COLO668 (cell line): Measurements from ENCODE around the gene HS6ST3.
"Not testable (repeated sequence)": the region's sequence is repeated elsewhere in the genome, so short reads cannot be mapped to it uniquely, and the experiment has no call there.

Source experiments
- DNase-seq: peaks from one replicate; lab custom pipeline; 2025; ENCODE audit not compliant: unreplicated experiment; lab: John Stamatoyannopoulos, UW

HS6ST3 gene

DNA sequence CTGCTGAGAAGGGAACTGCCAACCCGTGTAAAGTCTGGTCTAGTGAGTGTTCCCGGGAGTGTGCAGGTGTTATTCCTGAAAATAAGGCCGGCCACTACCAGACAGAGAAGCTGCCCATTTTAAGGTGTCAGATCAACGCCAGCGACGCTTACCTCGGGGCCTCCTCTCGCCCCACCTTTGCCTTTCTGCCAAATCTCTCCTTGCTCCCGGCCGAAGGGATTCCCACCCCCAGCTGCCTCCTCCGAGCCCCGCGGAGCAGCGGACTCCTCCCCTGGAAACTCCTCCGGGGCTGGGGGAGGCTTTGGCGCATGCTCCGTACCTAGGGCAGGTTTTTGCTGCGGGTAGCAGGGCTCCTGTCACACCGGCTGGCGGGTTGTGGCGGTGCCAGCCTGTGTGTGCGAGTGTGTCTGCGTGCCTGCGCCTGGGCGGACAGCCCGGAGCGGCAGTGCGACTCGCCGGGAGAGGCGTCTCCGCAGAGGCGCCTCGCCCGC is at the start of gene HS6ST3:
TSS of gene HS6ST3 (plus strand) at position 359 of the 491 bp plus-strand sequence.
- DNase-seq = peak; percentile 91

DNA sequence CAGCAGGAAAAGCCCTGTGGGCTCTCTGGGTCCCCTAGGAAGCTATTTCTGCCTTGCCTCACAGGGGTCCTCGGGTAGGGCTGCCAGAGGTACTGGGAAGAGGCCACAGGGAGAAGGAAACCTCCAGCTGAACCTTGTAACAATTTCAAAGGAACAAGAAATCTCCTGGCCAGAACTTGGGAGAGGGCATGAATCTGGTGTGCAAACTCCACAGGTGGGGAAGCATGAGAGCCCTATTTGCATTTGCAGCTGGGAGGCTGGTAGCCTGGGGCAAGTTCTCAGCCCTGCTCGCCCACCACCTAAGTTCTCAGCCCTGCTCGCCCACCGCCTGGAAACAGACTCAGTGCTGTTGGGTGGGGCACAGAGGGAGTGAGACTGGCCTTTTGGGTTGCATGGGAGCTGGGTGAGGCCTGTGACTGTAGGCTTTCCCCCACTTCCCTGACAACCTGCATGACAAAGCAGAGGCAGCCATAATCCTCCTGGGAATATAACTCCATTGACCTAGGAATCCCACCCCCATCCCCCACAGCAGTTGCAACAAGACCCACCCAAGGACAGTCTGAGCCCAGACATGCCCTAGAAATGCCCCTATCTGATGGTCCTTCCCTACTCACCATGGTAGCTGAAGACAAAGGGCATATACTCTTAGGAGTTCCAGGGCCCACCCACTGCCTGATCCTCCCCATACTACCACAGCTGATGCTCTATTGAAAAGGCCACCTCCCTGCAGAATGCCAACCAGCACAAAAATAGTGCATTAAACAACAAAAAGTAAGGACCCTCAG is 48.4 kb upstream of the HS6ST3 start:
- no peak for DNase-seq

DNA sequence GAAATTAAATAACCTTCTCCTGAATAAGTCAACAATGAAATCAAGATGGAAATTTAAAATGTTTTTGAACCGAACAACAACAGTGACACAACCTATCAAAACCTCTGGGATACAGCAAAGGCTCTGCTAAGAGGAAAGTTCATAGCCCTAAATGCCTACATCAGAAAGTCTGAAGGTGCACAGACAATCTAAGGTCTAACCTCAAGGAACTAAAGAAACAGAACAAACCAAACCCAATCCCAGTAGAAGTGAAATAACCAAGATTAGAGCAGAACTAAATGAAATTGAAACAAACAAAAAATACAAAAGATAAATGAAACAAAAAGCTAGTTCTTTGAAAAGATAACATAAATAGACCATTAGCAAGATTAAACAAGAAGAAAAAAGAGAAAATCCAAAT is 45.7 kb upstream of the HS6ST3 start:
- DNase-seq = no peak

DNA sequence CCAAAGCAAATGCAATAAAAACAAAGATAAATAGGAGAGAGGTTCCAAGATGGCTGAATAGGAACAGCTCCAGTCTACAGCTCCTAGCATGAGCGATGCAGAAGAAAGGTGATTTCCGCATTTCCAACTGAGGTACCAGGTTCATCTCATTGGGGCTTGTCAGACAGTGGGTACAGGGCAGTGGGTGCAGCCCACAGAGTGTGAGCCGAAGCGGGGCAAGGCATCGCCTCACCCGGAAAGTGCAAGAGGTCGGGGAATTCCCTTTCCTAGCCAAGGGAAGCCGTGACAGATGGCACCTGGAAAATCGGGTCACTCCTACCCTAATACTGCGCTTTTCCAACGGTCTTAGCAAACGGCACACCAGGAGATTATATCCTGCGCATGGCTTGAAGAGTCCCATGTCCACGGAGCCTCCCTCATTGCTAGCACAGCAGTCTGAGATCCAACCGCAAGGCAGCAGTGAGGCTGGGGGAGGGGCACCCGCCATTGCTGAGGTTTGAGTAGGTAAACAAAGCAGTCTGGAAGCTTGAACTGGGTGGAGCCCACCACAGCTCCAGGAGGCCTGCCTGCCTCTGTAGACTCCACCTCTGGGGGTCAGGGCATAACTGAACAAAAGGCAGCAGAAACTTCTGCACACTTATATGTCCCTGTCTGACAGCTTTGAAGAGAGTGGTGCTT is 43.3 kb upstream of the HS6ST3 start:
- not testable (repeated sequence) for DNase-seq

DNA sequence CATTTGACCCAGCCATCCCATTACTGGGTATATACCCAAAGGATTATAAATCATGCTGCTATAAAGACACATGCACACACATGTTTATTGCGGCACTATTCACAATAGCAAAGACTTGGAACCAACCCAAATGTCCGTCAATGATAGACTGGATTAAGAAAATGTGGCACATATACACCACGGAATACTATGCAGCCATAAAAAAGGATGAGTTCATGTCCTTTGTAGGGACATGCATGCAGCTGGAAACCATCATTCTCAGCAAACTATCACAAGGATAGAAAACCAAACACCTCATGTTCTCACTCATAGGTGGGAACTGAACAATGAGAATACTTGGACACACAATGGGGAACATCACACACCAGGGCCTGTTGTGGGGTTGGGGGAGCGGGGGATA is 39.0 kb upstream of the HS6ST3 start:
- not testable (repeated sequence) for DNase-seq

DNA sequence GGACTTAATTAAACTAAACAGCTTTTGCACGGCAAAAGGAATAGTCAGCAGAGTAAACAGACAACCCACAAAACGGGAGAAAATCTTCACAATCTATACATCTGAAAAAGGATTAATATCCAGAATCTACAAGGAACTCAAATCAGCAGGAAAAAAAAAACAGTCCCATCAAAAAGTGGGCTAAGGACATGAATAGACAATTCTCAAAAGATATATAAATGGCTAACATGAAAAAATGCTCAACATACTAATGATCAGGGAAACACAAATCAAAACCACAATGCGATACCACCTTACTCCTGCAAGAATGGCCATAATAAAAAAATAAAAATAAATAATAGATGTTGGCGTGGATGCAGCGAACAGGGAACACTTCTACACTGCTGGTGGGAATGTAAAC is 38.4 kb upstream of the HS6ST3 start:
- not testable (repeated sequence) for DNase-seq

DNA sequence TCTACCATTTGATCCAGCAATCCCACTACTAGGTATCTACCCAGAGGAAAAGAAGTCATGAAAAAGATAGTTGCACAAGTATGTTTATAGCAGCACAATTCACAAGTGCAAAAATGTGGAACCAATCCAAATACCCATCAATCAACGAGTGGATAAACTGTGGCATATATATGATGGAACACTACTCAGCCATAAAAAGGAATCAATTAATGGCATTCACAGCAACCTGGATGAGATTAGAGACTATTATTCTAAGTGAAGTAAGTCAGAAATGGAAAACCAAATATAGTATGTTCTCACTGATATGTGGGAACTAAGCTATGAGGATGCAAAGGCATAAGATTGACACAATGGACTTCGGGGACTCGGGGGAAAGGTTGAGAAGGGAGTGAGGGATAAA is 38.0 kb upstream of the HS6ST3 start:
- DNase-seq = not testable (repeated sequence)

DNA sequence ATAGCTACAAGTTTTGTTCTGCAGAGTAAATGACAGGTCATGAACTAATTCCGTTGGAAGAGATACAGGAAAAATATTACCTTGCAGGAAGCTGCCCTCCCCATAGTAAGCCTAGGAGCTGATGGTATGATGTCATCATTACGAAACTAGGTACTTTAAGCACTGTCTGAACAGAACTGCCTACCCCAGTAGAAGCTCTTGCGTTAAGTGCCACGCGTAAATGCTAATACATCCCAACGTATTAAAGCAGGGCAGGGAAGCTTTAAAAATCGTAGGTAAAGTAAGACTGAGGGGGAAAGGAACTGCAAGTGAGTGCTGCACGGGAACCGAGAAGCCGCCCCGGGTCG is 37.3 kb upstream of the HS6ST3 start:
- DNase-seq = no peak

DNA sequence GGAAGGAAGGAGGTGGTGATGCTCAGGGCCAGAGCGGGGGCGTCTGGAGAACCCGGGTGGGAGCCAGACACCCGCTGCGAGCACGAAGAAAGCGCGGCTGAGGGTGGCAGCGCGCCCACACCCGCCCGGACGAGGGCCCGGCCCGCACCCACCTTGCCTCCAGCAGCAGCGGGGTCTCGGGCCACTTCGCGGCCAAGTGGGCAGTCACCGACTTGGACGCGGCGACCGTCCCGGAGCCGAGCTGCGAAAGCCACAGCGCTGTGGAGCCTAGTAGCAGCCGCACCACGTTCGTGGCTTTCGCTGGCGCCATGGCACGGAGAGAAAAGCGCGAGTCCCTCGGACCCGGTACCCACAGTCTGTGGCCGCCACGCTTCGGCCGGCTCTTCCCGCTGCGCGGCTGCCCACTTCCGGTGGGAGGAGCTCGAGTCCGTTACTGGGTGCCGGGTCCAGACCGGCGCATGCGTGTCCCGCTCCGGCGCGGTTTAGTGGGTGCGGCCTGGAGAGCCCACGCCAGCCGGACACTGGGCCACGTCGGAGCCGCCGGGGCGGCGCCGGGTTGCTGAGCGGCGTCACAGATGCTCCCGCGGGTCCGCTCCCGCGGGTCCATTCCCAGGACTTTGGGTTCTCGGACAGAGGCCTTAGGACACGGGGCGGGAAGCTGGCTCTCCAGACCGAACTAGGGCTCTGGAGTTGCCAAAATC is 36.8 kb upstream of the HS6ST3 start, which contains the start of gene UGGT2:
TSS of gene UGGT2 (minus strand) at position 399 of the 701 bp plus-strand sequence. CDS start at position 310, 89 bp downstream.
- peak; percentile 99 for DNase-seq

DNA sequence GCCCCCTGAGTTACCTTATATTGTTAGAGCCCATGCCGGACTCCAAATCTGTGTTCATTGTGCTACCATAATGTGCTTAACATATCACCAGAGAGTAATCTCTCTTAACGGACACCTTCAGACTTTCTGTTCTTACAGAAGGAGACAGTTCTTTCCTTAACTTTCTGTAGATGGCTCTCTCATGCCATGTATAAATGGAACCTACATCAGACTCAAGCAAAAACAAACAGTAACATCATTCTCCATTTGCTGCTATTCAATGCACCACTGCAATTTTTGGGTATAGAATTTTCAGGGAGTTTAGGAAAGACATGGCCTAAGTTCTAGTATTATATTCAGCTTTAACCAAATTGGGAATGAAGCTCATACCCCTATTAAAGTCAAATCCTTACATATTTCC is 24.1 kb upstream of the HS6ST3 start:
- no peak for DNase-seq

DNA sequence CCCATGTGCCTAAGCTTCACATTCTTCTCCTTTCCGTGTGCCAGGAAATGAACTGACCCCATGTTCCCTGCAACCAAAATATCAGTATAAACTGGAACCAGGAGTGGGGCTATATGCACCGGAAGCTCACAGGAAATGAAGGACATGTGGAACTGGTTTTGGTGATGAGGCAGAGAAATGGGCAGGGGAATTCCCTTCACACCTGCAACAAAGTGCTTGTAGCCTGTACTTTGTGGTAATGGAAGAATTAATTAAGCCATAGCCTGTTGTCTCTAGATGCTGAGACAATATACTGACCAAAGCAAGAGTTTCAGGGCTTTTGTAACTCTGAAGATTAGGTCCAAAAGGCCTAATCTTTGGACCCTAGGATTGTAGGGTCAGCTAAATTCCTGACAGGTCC is 21.2 kb upstream of the HS6ST3 start:
- no peak for DNase-seq

DNA sequence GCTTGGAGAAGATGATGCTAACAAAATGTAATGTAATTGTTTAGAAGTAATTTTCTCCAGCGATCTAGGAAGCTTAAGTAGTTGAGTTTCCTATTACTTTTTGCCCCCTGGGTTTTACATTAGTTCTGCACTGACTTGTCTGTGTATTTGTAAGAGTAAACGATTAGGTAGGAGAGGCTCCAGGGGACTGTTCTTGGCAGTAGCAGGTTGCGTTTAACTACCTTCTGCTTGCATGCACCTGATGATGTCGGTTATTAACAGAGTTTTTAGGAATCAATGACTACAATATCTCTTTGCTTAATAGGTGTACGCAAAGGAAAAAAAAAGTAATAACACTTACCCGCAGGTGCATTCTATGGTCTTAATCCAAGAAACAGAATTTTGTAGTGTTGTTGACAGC is 18.4 kb upstream of the HS6ST3 start:
- DNase-seq = no peak

DNA sequence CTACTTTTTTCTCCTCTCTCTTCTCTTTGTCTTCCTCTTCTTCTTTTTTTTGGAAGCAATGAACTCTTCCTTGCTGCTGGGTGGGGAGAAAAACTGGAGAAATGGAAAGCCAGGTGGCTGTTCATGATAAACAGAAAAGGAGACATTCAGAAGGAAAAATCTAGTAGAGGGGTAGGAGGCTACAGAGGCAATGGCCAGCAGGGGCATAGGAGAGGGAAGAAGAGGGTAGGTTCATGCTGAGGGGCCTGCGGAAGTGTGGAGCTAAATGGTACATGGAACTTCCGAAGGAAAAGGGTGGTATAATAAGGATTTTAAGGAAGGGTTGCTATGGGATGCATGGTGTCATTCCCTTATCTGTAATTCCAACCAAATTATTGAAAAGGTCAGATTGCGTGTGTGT is 17.5 kb upstream of the HS6ST3 start:
- no peak for DNase-seq

DNA sequence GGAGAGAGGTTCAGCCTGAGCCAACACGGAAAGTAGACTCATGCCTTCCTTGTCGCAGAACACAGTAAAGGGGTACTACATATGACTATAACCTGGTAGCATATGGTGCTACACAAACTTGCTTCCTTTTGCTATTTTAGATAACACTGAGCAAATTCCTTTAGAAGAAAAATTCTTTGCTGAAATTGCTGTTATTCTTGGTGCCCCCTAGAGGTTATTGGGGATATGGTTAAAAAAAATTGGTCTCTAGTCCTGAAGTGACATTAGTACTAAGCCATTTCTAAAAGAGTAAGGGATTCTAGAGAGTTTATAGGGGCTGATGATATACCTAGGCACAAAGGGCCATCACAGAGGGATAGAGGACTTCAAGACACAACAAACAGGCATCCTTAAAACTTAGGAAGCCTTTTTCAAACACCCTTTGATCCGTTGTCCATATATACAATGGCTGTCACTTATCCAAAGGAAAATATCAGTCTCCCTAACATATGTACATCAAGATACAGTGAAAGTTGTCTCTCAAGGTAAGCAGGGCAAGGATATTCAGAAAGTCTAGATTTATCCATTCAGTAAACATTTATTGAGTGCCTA is 13.9 kb upstream of the HS6ST3 start:
- DNase-seq = no peak

DNA sequence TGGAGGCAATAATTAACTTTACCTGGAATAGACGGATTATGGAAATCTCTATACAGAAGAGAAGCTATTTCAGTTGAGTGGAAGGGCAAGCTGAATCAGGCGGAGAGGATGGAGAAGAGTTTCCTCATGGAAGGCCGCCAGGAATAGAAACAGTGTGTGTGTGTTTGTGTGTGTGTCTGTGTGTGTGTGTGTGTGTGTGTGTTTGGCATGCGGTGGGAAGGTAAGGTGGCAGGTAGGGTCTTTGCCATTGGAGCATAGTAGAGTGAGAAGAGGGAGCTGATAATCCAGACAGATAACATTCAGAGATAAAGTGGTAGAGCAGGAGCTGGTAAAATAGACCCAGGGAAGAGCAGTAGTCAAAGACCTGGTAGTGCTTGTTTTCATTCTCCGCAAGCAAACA is 9.2 kb upstream of the HS6ST3 start:
- DNase-seq = no peak

DNA sequence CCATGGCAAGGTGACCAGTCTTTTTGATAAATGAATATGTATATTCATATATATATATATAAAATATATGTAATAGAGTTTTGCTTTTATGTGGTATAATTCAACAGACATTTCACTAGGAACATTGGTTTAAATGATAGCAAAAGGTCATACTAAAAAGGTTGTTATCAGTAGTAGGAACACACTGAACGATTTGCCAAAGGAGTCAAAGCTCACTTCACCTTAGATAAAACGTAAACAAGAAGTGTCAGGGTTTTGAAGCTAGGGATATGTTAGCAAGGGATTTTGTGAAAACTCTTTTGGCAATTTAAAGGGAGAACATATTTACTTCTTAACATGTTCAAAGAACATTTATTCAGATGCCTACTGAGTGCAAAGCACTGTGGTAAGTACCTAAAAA is 8.0 kb upstream of the HS6ST3 start:
- no peak for DNase-seq

DNA sequence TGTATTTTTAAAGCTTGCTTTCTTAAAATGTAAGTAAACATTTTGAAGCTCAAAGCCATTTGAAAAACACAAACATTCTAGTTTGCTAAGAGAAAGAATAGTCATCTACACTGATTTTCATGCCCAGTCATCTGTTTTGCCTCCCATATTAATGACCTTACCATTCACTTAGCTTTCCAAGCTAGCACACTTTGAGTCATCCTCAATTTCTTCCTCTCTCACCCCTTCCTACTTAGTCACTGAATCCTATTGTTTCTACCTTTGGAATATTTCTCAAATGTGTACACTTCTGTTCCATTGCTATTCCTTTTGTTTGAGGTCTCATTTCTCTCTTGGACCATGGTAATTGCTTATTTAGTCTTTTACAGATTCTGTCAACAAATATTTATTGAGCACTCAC is 7.3 kb upstream of the HS6ST3 start:
- no peak for DNase-seq

DNA sequence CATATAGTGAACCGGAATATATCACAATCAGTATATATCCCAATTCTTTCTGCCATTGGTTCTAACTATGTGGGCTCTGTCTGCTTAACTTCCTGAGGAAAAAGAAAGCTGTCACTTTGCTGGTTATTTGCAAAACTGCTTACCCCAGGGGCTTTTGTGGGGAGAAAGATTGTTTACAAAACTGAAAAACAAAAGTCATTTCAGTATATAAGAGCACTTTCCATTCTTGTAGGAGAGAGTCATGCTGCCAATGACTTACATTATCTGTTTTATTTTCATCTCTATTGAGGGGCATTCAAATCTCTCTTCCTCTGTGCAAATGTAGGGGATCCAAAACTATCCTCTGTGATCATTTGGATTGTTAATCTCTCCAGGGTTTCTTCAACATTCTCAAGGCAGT is 3.2 kb upstream of the HS6ST3 start:
- no peak for DNase-seq

DNA sequence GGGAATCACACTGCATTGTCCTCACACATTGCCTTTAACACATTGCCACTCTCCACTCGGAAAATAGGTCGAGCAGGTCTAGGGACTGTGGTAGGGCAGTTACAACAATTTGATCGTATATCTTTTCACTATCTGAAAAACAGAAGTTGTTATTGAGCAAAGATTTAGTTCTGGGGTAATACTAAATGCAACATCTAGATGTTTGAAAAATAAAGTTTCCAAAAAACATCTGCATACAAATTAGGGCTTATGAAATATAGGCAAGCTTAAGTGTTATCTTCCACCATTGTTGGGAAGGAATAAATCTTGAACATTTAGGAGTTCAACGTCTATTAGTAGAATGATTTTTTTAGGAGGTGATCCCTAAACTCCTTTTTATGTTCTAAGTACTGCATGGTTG is 768 bp upstream of the HS6ST3 start:
- no peak for DNase-seq

DNA sequence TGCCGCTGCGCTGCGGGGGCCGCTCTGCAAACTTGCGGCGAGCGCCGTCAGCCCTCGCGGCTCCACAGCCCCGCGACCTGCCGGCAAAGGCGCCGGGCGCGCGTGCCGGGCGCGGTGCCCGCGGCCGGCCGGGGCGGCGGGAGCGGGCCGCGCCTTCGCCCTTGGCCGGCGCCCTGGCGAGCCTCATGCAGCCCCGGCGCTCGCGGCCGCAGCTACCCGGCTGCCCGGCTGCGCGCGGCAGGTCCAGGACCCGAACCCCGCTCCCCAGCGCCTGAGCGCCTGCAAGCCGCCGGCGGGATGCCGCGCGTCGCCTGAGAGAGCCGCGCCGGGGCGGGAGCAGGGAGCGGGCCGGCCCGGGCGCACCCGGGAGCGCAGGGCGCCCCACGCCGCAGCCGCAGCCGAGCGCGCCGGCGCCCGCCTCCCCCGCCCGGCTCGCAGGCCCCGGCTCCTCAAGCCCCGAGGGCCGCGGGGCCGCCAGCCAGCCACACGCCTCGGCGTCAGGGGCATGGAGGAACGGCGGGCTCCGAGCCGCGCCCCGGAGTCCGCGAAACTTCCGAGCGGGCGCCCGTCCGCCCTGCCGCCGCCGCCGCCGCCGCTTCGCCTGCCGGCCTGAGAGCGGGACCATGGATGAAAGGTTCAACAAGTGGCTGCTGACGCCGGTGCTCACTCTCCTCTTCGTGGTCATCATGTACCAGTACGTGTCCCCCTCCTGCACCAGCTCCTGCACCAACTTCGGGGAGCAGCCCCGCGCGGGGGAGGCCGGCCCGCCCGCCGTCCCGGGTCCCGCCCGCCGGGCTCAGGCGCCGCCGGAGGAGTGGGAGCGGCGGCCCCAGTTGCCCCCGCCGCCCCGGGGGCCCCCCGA is 564 bp downstream of the HS6ST3 start:
- peak; percentile 93 for DNase-seq
